ENCODE measurements around the gene INAFM1.

Gene INAFM1

GRCh38 chr19:47303966-47304365 is 29.3 kb downstream of the INAFM1 start:
- no peak overlapping the region for H3K4me3 Mint-ChIP-seq
- TF ChIP-seq CTCF (IDR thresholded peaks at IDR 0.05; ENCODE audit: unreplicated experiment in 3 of 3) = no peak
- H3K4me1 Mint-ChIP-seq = no peaks in the 10 kb centered on the region
- no peaks in the 10 kb centered on the region for H3K9me3 Mint-ChIP-seq
- H3K27ac Mint-ChIP-seq = no peak overlapping the region
- H3K36me3 Mint-ChIP-seq (ENCODE audit: low read depth) = no peaks in the 10 kb centered on the region
- H3K27me3 Mint-ChIP-seq (ENCODE audit: low read depth) = peaks cover 19% of the 10 kb centered on the region

GRCh38 chr19:47305309-47305751 is 30.6 kb downstream of the INAFM1 start:
- Mint-ChIP-seq H3K4me3 (no peak overlapping the region), H3K27me3 (ENCODE audit: low read depth) (peaks cover 22% of the 10 kb centered on the region), H3K4me1 (no peaks in the 10 kb centered on the region), H3K9me3 (no peaks in the 10 kb centered on the region), H3K36me3 (ENCODE audit: low read depth) (no peaks in the 10 kb centered on the region), H3K27ac (no peak overlapping the region)
- peak; percentile 85 to 87 (median 85) for TF ChIP-seq CTCF (IDR thresholded peaks at IDR 0.05; ENCODE audit: unreplicated experiment in 3 of 3)

- Mint-ChIP-seq H3K36me3 (ENCODE audit: low read depth) (no peaks in the 10 kb centered on the region), H3K4me3 (no peak overlapping the region), H3K4me1 (no peaks in the 10 kb centered on the region), H3K27me3 (ENCODE audit: low read depth) (peaks cover 22% of the 10 kb centered on the region), H3K27ac (no peak overlapping the region), H3K9me3 (no peaks in the 10 kb centered on the region)
- TF ChIP-seq CTCF (IDR thresholded peaks at IDR 0.05; ENCODE audit: unreplicated experiment in 3 of 3) = no peak
These were observed 31.6 kb downstream of the INAFM1 start for GRCh38 chr19:47306303-47306702.

GRCh38 chr19:47309038-47309437 is 34.4 kb downstream of the INAFM1 start:
- Mint-ChIP-seq H3K27ac (no peak overlapping the region), H3K27me3 (ENCODE audit: low read depth) (peaks cover 28% of the 10 kb centered on the region), H3K9me3 (no peaks in the 10 kb centered on the region), H3K36me3 (ENCODE audit: low read depth) (no peaks in the 10 kb centered on the region), H3K4me3 (no peak overlapping the region), H3K4me1 (no peaks in the 10 kb centered on the region)
- TF ChIP-seq CTCF (IDR thresholded peaks at IDR 0.05; ENCODE audit: unreplicated experiment in 3 of 3) = no peak

GRCh38 chr19:47309608-47310007 is 34.9 kb downstream of the INAFM1 start, which contains the start of gene C5AR1:
TSS of gene C5AR1 (plus strand) at chr19:47309861. CDS start at chr19:47309896, 35 bp downstream.
- Mint-ChIP-seq H3K27me3 (ENCODE audit: low read depth) (peaks cover 28% of the 10 kb centered on the region), H3K4me3 (no peak within 1 kb of the TSS), H3K27ac (no peak within 1 kb of the TSS), H3K9me3 (no peaks in the 10 kb centered on the region), H3K36me3 (ENCODE audit: low read depth) (no peaks in the 10 kb centered on the region), H3K4me1 (no peaks in the 10 kb centered on the region)
- TF ChIP-seq CTCF (IDR thresholded peaks at IDR 0.05; ENCODE audit: unreplicated experiment in 3 of 3) = no peak

GRCh38 chr19:47310323-47310722 is 35.6 kb downstream of the INAFM1 start:
- no peaks in the 10 kb centered on the region for H3K4me1 Mint-ChIP-seq

More at GRCh38 chr19:47310323-47310722, 35.6 kb downstream of the INAFM1 start:
- no peaks in the 10 kb centered on the region for H3K9me3 Mint-ChIP-seq
- no peak for TF ChIP-seq CTCF (IDR thresholded peaks at IDR 0.05; ENCODE audit: unreplicated experiment in 3 of 3)
- no peak overlapping the region for H3K27ac Mint-ChIP-seq
- H3K36me3 Mint-ChIP-seq (ENCODE audit: low read depth) = no peaks in the 10 kb centered on the region
- H3K4me3 Mint-ChIP-seq = no peak overlapping the region
- peaks cover 31% of the 10 kb centered on the region for H3K27me3 Mint-ChIP-seq (ENCODE audit: low read depth)

Measured in nephron (organoid).